Dendritic cell treated with granulocyte-macrophage colony-stimulating factor and Interleukin-4, amounts not matched to agents 40 ng/mL and 50 ng/mL, for 4 days (primary cell): ENCODE data around the gene MLX.
"Not testable (repeated sequence)": the region's sequence is repeated elsewhere in the genome, so short reads cannot be mapped to it uniquely, and the experiment has no call there.

Experiments
- H3K27ac Mint-ChIP-seq: one replicate; pipeline ENCODE4 v1.8.0; 2022; ENCODE audit warnings: mild to moderate bottlenecking, mixed read lengths
- H3K27me3 Mint-ChIP-seq: one replicate; pipeline ENCODE4 v1.8.0; 2022; ENCODE audit warnings: mild to moderate bottlenecking, mixed read lengths
- H3K36me3 Mint-ChIP-seq: one replicate; pipeline ENCODE4 v1.8.0; 2022; ENCODE audit warnings: low read depth, mixed read lengths
- H3K4me1 Mint-ChIP-seq: one replicate; pipeline ENCODE4 v1.8.0; 2022; ENCODE audit warnings: low read depth, mixed read lengths
- H3K4me3 Mint-ChIP-seq: one replicate; pipeline ENCODE4 v1.8.0; 2022; ENCODE audit warnings: mild to moderate bottlenecking, moderate library complexity, mixed read lengths
- H3K9me3 Mint-ChIP-seq: one replicate; pipeline ENCODE4 v1.8.0; 2022; ENCODE audit warnings: mixed read lengths
- intact Hi-C: fragments of 100-400 bp; cut with micrococcal nuclease; formaldehyde crosslinking; loops from one replicate; pipeline ENCODE4 v1.15.0; 2022

Gene MLX

GRCh38 chr17:42543190-42544079, 23.5 kb upstream of the MLX start:
- Mint-ChIP-seq H3K27me3 (peaks cover 17% of the 10 kb centered on the region), H3K27ac (no peak overlapping the region), H3K36me3 (peaks cover 83% of the 10 kb centered on the region), H3K9me3 (no peaks in the 10 kb centered on the region), H3K4me3 (no peak overlapping the region), H3K4me1 (peaks cover 8% of the 10 kb centered on the region)
- intact Hi-C loops = no loop called here

DNA sequence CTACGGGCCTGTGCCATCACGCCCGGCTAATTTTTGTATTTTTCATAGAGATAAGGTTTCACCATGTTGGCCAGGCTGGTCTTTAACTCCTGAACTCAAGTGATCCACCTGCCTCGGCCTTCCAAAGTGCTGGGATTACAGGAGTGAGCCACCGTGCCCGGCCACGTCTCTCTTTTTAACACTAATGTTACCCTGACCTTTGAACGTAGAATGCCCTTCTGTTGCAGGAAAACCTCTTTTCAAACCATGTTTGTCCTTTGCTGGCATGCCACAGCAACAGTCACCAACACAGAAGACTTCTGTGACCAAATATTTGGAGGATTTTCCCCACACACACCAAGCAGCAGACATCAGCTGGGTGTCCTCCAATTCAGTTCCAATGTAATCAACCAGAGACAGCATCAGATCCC, 22.0 kb upstream of the MLX start:
- peaks cover 68% of the 10 kb centered on the region for H3K36me3 Mint-ChIP-seq
- H3K9me3 Mint-ChIP-seq = no peaks in the 10 kb centered on the region
- peaks cover 26% of the 10 kb centered on the region for H3K27me3 Mint-ChIP-seq
- intact Hi-C loops = no loop called here
- H3K27ac Mint-ChIP-seq = no peak overlapping the region
- H3K4me3 Mint-ChIP-seq = no peak overlapping the region
- peaks cover 8% of the 10 kb centered on the region for H3K4me1 Mint-ChIP-seq

GRCh38 chr17:42545755-42546505, 21.0 kb upstream of the MLX start:
- Mint-ChIP-seq H3K27me3 (peaks cover 31% of the 10 kb centered on the region), H3K36me3 (peaks cover 62% of the 10 kb centered on the region), H3K4me1 (peaks cover 12% of the 10 kb centered on the region)
- H3K9me3 Mint-ChIP-seq, H3K27ac Mint-ChIP-seq, H3K4me3 Mint-ChIP-seq, intact Hi-C loops: not testable (repeated sequence)

- H3K36me3 Mint-ChIP-seq = peaks cover 59% of the 10 kb centered on the region
- H3K27me3 Mint-ChIP-seq = peaks cover 33% of the 10 kb centered on the region
- H3K4me3 Mint-ChIP-seq = no peak overlapping the region
- H3K9me3 Mint-ChIP-seq = no peaks in the 10 kb centered on the region
- no peak overlapping the region for H3K27ac Mint-ChIP-seq
- intact Hi-C loops = no loop called here
- H3K4me1 Mint-ChIP-seq = peaks cover 17% of the 10 kb centered on the region
Observed at GRCh38 chr17:42547001-42547461, 19.9 kb upstream of the MLX start.

GRCh38 chr17:42547698-42548069, 19.2 kb upstream of the MLX start:
- Mint-ChIP-seq H3K36me3 (peaks cover 58% of the 10 kb centered on the region), H3K4me1 (peaks cover 24% of the 10 kb centered on the region), H3K4me3 (no peak overlapping the region), H3K27ac (no peak overlapping the region), H3K27me3 (peaks cover 33% of the 10 kb centered on the region), H3K9me3 (no peaks in the 10 kb centered on the region)
- intact Hi-C loops = no loop called here

- intact Hi-C loops = no loop called here
- no peaks in the 10 kb centered on the region for H3K9me3 Mint-ChIP-seq
- H3K36me3 Mint-ChIP-seq = peaks cover 57% of the 10 kb centered on the region
- peaks cover 33% of the 10 kb centered on the region for H3K27me3 Mint-ChIP-seq
- peaks cover 29% of the 10 kb centered on the region for H3K4me1 Mint-ChIP-seq
- H3K27ac Mint-ChIP-seq = no peak overlapping the region
- peak overlapping the region; percentile 15 for H3K4me3 Mint-ChIP-seq
Observed at GRCh38 chr17:42548070-42548837, 18.6 kb upstream of the MLX start.

DNA sequence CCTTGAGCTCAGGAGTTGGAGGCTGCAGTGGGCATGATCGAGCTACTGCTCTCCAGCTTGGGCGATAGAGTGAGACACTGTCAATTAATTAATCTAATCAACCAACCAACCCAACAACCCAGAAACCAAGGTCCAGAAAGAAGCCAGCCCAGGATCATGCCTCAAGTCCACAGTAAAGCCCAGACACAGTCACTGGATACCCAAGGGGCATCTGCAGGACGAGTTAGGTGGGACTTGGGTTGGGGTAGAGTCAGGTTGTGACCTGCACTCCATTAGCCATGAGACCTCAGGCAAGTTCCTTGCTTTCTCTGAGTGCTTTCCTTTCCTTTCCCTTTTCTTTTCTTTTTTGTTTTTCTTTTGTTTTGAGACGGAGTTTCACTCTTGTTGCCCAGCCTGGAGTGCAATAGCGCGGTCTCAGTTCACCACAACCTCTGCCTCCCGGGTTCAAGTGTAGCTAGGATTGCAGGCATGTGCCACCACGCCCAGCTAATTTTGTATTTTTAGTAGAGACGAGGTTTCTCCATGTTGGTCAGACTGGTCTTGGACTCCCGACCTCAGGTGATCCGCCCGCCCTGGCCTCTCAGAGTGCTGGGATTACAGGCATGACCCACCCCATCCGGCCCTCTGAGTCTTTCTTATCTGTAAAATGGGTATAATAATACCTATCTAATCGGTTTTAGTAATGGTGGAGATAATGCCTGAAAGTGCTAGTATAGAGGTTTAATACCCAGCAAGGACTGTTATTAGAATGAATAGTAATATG, 17.7 kb upstream of the MLX start:
- intact Hi-C loops = no loop called here
- Mint-ChIP-seq H3K4me1 (peaks cover 38% of the 10 kb centered on the region), H3K4me3 (no peak overlapping the region), H3K27me3 (peaks cover 33% of the 10 kb centered on the region), H3K36me3 (peaks cover 54% of the 10 kb centered on the region), H3K9me3 (no peaks in the 10 kb centered on the region), H3K27ac (no peak overlapping the region)

GRCh38 chr17:42552736-42553135, 14.2 kb upstream of the MLX start, which contains the start of gene HSD17B1:
Gene HSD17B1, plus strand, starts transcription at chr17:42552923. Its CDS starts 11 bp downstream, at chr17:42552934.
- peak within 1 kb of the TSS; percentile 89 for H3K27ac Mint-ChIP-seq
- H3K9me3 Mint-ChIP-seq, intact Hi-C loops: not testable (repeated sequence)
- peaks cover 24% of the 10 kb centered on the region for H3K27me3 Mint-ChIP-seq
- H3K4me1 Mint-ChIP-seq = peaks cover 47% of the 10 kb centered on the region
- H3K36me3 Mint-ChIP-seq = peaks cover 39% of the 10 kb centered on the region
- H3K4me3 Mint-ChIP-seq = peak within 1 kb of the TSS; percentile 99

GRCh38 chr17:42553161-42553818, 13.6 kb upstream of the MLX start:
- Mint-ChIP-seq H3K36me3 (peaks cover 35% of the 10 kb centered on the region), H3K4me1 (peaks cover 47% of the 10 kb centered on the region), H3K27ac (peak overlapping the region; percentile 89), H3K27me3 (peaks cover 19% of the 10 kb centered on the region), H3K9me3 (no peaks in the 10 kb centered on the region), H3K4me3 (peak overlapping the region; percentile 99)
- intact Hi-C loops = no loop called here

GRCh38 chr17:42553866-42554249, 13.0 kb upstream of the MLX start:
- intact Hi-C loops = no loop called here
- H3K9me3 Mint-ChIP-seq = no peaks in the 10 kb centered on the region
- H3K36me3 Mint-ChIP-seq = peaks cover 35% of the 10 kb centered on the region
- H3K27me3 Mint-ChIP-seq = peaks cover 13% of the 10 kb centered on the region
- H3K27ac Mint-ChIP-seq = peak overlapping the region; percentile 89
- H3K4me3 Mint-ChIP-seq = peak overlapping the region; percentile 99
- H3K4me1 Mint-ChIP-seq = peaks cover 44% of the 10 kb centered on the region

- intact Hi-C loops = no loop called here
- peaks cover 7% of the 10 kb centered on the region for H3K27me3 Mint-ChIP-seq
- peaks cover 35% of the 10 kb centered on the region for H3K36me3 Mint-ChIP-seq
- H3K4me1 Mint-ChIP-seq = peaks cover 40% of the 10 kb centered on the region
- H3K9me3 Mint-ChIP-seq = no peaks in the 10 kb centered on the region
- peak overlapping the region; percentile 89 for H3K27ac Mint-ChIP-seq
- H3K4me3 Mint-ChIP-seq = peak overlapping the region; percentile 99
Observed at GRCh38 chr17:42554250-42555121, 12.4 kb upstream of the MLX start.

DNA sequence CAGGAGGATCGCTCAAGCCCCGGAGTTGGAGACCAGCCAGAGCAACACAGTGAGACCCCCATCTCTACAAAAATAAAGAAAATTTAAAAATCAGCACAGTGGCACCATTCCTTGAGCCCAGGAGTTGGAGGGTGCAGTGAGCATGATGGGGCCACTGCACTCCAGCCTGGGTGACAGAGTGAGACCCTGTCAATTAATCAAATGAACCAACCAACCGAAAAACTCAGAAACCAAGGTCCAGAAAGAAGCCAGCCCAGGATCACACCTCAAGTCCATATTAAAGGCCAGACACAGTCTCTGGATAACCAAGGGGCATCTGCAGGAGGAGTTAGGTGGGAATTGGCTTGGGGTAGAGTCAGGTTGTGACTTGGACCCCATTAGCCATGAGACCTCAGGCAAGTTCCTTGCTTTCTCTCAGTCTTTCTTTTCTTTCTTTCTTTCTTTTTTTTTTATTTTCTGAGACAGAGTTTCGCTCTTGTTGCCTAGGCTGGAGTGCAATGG, 11.7 kb upstream of the MLX start:
- Mint-ChIP-seq H3K4me3 (peak overlapping the region; percentile 99), H3K9me3 (no peaks in the 10 kb centered on the region), H3K27me3 (peaks cover 6% of the 10 kb centered on the region), H3K27ac (peak overlapping the region; percentile 89), H3K4me1 (peaks cover 44% of the 10 kb centered on the region), H3K36me3 (peaks cover 35% of the 10 kb centered on the region)
- intact Hi-C loops = no loop called here
